Measurements from ENCODE around the gene MSX1.

Gene MSX1

DNA sequence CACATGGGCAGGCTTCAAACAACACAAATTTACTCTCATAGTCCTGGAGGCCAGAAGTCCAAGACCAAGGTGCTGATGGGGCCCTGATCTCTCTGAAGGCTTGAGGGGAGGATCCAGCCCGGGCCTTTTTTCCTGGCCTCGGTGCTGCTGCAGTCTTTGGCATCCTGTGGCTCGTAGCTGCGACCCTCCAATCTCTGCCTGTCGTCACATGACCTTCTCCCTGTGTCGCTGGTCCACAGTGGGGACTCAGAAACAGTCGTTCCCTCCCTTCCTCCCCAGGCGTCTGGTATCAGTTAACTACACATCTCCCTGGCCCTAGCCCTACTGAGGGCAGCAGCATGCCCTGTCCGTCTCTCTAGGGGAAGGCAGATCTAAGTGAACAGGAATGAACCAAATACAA, 19.1 kb upstream of the MSX1 start:
- DNase-seq (ENCODE audit: low read depth) = no peak
- TF ChIP-seq, protein P1, sequence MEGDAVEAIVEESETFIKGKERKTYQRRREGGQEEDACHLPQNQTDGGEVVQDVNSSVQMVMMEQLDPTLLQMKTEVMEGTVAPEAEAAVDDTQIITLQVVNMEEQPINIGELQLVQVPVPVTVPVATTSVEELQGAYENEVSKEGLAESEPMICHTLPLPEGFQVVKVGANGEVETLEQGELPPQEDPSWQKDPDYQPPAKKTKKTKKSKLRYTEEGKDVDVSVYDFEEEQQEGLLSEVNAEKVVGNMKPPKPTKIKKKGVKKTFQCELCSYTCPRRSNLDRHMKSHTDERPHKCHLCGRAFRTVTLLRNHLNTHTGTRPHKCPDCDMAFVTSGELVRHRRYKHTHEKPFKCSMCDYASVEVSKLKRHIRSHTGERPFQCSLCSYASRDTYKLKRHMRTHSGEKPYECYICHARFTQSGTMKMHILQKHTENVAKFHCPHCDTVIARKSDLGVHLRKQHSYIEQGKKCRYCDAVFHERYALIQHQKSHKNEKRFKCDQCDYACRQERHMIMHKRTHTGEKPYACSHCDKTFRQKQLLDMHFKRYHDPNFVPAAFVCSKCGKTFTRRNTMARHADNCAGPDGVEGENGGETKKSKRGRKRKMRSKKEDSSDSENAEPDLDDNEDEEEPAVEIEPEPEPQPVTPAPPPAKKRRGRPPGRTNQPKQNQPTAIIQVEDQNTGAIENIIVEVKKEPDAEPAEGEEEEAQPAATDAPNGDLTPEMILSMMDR (conservative IDR thresholded peaks at IDR 0.05; ENCODE audit: low read depth, low read length) = no peak
- no peak overlapping the region for H3K4me3 ChIP-seq (ENCODE audit: low read length)

DNA sequence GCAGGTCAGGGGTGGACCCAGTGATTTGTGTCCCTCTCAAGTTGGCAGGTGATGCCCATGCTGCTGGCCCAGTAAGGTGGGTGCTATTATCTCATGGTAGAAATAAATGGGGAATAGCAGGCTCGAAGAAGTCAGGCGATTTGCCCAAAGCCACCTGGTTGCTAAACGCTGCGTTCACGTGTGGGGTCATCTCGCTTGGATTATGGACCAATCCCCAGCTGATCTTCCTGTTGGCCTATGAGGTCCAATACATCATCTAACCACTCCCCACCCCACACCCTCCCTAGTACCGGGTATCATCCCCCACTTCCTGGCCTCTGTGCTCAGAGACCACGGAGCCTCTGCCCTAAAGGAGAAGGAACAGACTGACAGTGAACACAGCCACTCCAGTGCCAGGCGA, 18.3 kb upstream of the MSX1 start:
- DNase-seq (ENCODE audit: low read depth) = no peak
- TF ChIP-seq, protein P1 (conservative IDR thresholded peaks at IDR 0.05; ENCODE audit: low read depth, low read length) = no peak
- H3K4me3 ChIP-seq (ENCODE audit: low read length) = no peak overlapping the region

DNA sequence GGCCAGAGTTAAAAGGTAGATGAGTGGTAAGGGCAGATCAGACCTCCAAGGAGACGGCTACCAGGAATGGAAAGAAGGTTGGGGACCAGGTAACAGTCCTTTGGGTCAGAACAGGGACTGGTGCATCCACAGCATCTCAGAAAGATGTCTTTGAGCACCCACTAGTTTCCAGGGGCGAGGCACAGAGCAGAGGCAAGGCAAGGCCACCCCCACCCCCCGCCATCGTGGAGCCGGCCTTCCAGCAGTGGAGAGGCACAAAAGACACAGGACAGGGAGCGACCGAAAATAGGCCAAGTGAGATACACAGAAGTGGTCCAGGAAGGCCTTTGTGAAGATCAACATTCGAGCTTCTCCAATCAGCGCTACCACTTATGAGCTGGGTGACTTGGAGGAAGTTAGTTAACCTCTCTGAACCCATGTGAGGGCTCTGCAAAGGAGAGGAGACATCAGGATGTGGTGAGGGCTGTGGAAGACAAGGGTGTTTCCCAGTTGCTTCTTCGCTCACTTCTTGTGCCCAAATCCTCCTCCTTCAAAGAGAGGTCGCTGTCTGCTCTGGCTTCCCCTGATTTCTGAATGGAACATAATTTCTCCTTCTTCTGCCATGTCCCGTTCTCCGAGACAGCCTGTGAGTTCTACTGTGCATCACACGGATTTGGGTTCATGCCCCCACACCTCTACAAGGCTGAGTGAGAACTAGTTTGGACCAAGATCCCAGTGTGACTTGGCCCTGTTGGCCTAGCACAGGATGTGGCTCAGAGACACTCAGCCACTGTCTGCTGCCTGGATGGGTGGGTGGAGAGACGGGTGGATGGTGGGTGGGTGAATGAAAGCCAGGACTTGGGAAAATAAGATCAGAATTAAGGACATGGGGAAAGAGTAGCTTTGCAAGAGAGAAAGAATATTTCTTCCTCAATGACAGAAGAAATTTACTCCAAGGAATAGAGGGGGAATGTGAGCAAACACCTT, 16.7 kb upstream of the MSX1 start:
- TF ChIP-seq, protein P1 (conservative IDR thresholded peaks at IDR 0.05; ENCODE audit: low read depth, low read length) = no peak
- DNase-seq (ENCODE audit: low read depth) = no peak
- H3K4me3 ChIP-seq (ENCODE audit: low read length) = no peak overlapping the region

DNA sequence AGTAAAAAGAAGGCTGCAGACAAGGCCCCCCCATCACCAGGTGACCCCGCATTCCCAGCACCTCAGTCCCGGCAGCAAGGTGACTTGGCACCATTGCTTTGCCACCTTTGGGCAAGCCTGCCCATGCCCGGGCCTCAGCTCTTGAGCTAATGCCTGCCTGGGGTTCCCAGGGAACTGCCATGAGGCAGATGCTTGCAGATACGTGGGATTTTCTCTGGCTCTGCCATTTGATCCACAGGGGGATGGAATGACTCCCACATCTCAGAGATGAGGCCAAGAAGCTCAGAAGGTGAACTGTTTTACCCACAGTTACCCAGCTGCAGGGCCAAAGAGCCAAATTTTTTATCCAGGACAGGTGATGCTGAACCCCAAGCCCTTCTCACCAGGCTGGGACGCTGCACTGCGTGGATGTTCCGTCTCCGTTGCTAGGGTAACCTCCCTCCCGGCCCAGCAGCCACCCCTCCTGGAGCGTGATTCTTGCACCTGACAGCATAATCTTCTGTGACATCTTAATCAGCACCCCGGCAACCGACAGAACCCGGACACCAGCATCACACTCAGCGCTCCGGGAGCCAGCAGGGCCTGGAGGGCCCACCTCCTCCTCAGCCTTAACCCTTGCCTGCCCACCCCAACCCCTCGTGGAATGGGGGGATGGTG, 15.7 kb upstream of the MSX1 start:
- no peak overlapping the region for H3K4me3 ChIP-seq (ENCODE audit: low read length)

DNA sequence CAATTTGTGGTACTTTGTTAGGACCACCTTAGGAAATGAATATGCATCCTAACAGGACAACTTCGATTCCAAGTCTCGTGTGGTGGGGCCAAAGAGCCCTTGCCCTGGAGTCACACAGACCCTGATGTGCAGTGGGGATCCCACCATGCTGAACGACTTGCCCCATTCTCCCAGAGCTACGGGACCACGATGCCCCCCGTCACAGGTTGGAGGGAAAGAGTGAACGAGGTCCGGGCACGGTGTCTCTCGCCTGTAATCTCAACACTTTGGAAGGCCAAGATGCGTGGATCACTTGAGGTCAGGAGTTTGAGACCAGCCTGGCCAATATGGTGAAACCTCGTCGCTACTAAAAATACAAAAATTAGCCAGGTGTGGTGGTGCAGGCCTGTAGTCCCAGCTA, 14.4 kb upstream of the MSX1 start:
- TF ChIP-seq, protein P1 (conservative IDR thresholded peaks at IDR 0.05; ENCODE audit: low read depth, low read length) = no peak
- DNase-seq (ENCODE audit: low read depth) = no peak
- no peak overlapping the region for H3K4me3 ChIP-seq (ENCODE audit: low read length)

More for the DNA sequence above, 15.7 kb upstream of the MSX1 start:
- TF ChIP-seq, protein P1 (conservative IDR thresholded peaks at IDR 0.05; ENCODE audit: low read depth, low read length) = no peak
- DNase-seq (ENCODE audit: low read depth) = no peak

DNA sequence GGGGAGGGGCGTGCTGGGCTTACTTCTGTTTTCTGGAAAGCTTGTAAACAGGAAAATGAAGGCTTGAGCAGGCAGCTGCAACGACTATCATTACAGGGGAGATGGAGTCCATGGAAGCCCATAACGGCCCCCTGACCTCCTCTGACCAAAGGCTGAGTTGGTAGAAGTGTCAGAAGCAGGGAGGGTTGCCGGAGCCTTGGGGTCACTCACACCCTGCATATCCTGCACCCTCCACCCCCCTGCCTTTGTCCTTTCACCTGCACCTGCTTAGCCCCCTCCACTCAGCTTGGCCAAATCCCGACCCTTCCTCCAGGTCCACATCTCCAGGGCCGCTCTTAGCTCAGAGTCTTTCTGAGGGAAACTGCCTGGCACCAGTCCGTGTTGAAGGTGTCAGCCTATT, 12.5 kb upstream of the MSX1 start:
- TF ChIP-seq, protein P1 (conservative IDR thresholded peaks at IDR 0.05; ENCODE audit: low read depth, low read length) = no peak
- DNase-seq (ENCODE audit: low read depth) = no peak
- no peak overlapping the region for H3K4me3 ChIP-seq (ENCODE audit: low read length)

Data from retinal pigment epithelial cell (primary cell).